ENCODE data around the gene ERC2. TPM values are rescaled to one million over a fixed set of nuclear protein-coding genes. Genes with fewer than 3 reads are reported as not detected.

The ERC2 gene
- total RNA-seq, 1 donor from 2014 or later: not detected

DNA sequence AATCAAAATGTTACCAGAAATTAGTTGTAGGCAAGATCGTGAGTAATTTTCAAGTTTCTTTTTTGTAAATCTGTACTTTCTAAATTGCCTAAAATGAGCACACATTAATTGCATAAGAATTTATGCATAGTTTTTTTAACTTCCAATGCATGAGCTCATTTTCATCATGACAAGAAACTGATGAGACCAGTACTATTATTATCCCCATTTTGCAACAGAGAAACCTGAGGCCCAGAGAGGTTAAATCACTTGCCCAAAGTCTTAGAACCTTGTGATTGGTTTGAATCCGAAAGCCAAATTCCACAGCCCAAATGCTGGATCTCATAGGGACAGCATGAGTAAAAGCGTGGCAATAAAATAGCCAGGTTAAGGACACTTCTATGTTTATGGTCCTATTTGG lies 274.7 kb downstream of the ERC2 start:
- DNase-seq (ENCODE audit: low spot score): no peak
- no peak for ATAC-seq

DNA sequence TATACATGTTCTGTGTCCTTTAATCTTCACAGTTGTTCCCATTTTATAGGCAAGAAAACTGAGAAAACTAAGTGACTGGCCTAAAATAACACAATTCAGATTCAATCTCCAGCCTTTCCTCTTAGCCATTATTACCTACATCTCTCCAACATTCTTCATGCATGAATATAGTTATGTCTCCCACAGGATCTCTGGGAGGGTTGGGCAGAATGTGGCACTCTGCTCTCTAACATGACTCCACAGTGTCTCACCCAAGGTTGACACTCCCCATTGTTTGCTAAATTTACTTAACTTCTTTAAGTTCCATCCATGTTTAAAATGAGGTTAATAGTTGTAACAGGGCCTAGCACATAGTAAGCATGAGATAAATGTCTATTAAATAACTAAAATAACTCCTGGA lies 276.3 kb downstream of the ERC2 start:
- DNase-seq (ENCODE audit: low spot score): no peak
- no peak for ATAC-seq

DNA sequence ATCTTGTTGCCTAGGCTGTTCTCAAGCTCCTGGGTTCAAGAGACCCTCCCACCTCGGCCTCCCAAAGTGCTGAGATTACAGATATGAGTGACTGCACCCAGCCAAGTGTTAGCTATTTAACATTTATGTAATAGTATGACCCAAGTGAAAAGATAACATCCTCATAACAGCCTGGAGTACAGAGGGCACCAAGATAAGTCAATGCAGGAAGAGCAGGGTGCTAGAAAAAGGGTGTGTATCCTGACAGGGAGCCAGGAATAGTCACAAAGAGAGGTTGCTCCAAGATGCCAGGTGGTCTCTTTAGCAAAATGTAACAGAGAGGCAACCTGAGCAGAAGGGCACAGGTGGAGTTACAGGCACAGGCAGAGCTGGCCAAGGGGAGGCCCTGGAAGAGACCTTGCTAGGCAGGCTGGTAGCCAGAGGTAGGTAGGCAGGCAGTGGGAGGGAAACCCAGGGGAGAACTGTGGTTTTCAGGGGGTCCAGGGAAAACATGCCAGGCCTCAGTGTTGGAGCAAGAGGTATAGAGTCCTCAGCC lies 277.4 kb downstream of the ERC2 start:
- DNase-seq (ENCODE audit: low spot score): no peak
- ATAC-seq: no peak

DNA sequence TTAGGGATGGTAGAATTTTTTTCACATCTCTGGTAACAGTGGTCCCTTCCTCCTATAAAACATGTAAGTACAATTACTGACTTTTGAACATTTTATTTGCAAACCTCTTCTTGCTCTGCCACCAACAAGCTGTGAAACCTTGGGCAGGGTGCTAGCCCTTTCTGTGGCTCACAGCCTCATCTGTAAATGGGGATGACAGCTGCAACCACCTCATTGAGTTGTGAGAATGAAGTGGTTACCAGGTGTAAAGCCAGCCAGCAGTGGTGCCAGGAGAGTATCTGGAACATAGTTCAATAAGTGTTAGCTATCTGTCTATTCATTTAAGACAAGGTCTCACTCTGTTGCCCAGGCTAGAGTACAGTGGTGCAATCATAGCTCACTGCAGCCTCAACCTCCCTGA lies 278.1 kb downstream of the ERC2 start:
- no peak for ATAC-seq
- DNase-seq (ENCODE audit: low spot score): no peak

DNA sequence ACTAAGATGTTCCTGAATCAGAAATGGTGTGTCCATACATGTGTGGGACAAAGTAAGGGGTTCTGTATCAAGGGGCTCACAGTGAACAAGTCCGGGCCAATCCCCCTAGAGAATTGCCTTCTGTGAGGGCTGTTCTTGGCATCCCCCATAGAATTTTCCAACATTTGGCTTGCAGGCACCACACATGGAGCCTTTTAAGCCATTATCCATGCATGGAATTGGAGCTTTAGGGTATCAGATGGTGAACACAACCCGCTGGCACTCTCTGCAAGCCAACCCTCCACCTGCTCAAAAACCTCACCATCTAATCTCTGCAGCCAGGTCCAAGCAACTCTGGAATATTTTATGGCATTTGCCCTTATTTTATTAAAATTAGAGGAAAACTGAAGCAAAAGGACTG lies 278.7 kb downstream of the ERC2 start:
- ATAC-seq (no peak), DNase-seq (ENCODE audit: low spot score) (no peak)

DNA sequence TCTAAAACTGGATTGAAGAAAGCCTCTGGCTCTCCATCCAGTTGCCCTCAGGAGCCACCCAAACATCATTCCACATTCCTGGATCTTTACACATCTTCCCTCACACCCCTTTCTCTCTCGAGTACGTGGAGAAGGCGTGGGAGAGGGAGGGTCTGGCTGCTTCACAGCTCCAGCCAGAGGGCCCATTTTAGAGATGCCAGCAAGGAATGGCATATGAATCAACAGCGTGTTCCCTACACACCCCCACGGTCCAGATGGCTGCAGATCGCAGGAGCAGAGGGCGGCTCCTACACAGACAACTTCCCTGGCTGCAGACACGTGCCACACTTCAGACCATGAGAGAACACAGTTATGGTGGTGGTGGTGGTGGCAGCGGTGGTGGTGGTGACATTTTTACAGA lies 280.1 kb downstream of the ERC2 start:
- DNase-seq (ENCODE audit: low spot score) (no peak), ATAC-seq (no peak)

DNA sequence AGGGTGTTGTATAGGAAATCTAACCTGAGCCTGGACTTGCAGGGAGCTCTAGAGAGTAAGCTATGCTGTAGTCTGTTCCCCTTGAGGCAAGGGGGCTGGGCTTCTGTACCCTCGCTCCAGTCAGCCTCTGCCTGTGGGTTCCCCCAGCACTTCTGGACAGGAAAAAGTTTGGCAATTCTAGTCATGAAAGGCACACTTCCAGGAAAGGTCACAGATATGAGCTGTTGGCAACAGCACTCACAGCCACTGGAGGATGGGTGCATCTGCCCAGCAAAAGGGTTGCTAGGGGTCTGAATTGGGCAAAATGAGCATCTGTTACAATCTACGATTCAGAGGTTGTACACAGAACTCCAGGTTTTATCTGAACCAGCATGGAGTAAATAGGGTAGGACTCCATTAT lies 281.2 kb downstream of the ERC2 start:
- ATAC-seq (peak; percentile 76), DNase-seq (ENCODE audit: low spot score) (no peak)

DNA sequence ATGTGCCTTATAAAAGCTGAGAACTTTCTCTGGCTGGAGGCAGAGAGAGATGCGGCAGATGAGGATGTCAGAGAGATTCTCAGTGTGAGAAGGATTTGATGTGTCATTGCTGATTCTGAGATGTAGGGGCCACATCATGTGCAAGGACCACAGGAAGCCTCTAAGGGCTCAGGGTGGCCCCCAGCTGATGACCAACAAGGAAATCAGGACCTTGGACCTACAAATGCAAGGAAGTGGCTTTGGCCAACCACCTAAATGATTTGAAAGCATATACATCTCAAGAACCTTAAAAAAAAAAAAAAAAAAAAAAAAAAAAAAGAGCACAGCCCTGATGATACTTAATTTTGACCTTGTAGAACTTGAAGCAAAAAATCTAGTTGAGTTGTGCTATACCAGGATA lies 282.4 kb downstream of the ERC2 start:
- ATAC-seq: no peak

DNA sequence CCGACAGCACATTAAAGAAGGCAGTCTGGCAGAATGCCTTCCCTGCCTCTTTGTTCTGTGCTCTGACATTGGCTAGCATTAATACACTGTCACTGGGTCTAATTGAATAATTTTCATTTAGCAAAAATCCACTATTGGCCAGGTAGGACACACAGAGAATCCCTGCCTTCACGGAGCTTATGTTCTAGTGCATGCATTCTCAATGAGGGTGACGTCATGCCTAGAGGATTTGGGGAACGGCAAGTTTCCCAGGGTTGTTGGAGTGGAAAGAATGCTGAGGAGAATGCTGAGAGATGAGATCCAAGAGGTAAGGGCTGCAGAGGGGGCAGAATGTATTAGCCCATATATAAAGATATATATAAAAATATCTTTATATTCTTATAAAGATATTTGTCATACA lies 284.7 kb downstream of the ERC2 start:
- ATAC-seq: no peak
- no peak for DNase-seq (ENCODE audit: low spot score)

More for the DNA sequence above, 282.4 kb downstream of the ERC2 start:
- DNase-seq (ENCODE audit: low spot score): no peak

DNA sequence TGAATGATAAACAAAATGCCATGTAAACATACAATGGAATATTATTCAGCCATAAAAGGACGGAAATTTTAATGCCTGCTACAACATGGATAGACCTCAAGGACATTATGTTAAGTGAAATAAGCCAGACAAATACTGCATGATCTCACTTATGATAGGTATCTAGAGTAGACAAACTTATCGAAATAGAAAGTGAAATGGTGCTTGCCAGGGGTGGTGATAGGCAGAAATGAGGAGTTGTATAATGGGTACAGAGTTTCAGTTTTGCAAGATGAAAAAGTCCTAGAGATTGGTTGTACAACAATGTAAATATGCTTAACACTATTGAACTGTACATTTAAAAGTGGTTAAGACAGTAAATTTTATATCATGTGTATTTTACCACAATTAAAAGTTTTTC lies 287.8 kb downstream of the ERC2 start:
- DNase-seq (ENCODE audit: low spot score) (no peak), ATAC-seq (no peak)

DNA sequence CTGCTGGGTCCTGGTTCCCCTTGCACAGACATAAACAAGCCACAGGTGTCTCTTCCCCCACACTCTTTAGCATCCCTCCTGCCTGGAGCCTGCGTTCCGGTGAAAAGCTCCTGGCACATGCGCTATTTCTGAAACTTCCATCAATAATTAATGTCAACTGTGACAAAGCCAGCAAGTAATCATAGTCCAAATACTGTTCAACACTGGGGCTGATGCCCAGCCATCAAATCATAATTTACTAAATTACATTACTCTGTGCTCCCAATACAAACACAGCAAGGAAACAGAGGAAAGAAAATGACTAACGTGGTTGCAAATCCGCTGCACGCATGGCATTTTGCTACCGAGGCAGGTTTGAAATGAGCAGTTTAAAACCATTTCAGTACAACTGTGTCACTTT lies 294.7 kb downstream of the ERC2 start:
- DNase-seq (ENCODE audit: low spot score) (no peak), ATAC-seq (no peak)

DNA sequence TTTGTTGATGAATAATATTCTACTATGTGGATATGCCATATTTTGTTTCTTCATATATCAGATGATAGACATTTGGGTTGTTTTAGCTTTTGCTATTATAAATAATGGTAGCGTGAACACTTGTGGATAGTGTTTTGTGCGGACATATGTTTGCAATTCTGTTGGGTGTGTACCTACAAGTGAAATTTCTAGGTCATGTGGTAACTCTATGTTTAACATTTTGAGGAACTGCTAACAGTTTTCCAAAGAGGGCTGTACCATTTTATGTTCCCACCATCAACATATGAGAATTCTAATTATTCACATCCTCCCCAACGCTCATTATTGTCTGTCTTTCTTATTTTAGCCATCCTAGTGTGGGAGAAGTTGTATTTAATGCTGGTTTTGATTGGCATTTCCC lies 303.8 kb downstream of the ERC2 start:
- no peak for ATAC-seq
- DNase-seq (ENCODE audit: low spot score): no peak

DNA sequence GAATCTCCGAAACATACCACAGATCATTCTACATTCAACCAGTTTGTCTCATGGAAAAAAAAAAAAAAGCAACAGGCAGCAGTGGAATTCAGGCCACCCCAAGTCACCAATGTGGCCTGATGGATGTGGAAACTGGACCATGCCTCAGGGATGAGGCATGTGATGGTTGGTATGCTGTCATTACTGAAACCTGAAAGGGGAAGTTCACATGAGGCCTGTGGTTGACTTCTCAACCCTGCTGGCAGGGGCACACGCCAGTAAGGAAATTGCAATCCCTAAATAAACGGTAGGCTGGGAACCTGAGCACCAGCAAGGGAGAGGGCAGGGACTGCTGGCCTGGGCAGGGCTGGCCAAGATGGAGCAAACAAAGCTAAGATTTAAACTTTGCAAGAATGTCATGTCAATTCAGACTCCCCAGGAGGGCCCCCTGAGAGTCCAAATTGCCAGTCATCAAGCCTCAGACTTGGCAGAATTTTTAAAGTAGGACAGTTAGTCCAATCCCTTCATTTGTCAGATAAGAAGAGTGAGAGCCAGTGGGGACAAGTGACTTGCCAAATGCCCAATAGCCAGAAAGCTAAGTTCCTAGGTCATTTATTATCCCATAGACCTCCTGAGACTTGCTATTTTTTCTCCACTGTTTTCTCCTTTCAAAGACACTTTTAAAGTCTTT lies 310.4 kb downstream of the ERC2 start:
- DNase-seq (ENCODE audit: low spot score) (no peak), ATAC-seq (peak; percentile 24)

DNA sequence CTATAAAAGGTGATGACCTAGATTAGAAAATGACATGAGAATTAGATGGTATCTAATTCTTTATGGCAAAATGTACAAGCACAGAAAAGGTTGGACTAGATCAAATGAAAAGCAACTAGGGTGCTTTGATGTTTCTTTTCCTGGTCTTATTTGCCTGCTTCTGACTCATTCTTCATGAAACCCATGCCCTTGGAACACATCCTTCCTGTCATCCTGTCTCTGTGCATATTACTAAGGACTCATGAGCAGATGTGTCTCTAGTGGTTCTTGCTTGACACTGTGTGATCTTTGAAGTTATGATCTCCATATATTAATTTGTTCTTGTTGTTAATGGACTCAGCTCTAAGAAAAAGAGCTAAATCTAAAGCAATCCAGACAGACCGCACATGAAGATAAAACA lies 314.0 kb downstream of the ERC2 start:
- ATAC-seq (no peak), DNase-seq (ENCODE audit: low spot score) (no peak)

DNA sequence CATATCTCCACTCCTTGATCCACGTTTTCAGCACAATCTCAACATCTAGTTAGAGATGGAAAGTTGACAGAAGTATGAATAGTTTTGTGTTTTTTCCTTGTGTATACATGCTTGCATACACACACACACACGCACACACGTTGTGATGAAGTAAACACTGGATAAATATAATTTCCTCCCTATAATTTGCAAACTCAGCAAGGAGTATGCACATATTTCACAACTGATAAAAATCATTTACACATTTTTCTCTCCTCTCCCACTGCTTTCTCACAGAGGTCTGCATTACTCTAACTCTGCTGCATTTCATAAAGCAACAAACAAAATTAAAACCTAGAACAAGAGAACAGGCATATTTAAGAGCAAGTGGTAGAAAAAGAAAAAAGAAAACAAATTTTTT lies 320.9 kb downstream of the ERC2 start:
- DNase-seq (ENCODE audit: low spot score) (no peak), ATAC-seq (no peak)

DNA sequence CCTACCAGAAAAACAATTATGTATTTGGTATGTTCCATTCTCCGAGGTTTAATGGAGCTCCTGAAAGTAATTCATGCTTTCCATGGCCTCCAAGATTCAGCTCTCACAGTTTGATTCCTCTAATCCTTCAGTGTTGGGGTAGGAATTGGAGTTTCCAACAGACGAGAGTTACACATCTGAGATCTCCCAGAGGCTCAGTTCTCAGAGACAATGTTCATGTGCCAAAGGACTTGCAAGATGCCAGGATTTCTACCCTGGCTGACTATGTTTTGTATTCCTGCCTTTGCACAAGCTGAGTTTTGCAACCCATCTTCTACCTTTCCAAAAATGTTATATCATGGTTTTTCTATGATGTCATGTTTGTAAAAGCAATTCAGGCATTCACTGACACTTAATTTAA lies 322.9 kb downstream of the ERC2 start:
- ATAC-seq: no peak
- DNase-seq (ENCODE audit: low spot score): no peak

DNA sequence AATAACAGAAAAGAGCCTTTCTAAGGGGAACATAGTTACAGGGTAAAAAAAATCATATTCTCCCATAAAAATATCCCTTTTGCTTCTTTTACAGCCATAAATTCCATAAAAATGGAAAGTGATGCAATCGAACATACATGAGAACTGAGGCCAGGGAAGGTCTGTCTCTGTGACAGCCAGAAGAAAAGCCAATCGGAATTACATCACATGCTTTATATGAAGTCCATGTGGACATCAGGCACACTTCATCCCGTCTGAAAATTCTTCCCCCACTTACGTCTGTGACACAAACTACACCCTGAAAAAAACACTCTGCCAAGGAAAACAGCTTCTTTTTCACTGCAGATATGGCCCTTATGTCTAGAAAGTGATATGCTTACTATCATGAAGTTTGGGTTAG lies 323.5 kb downstream of the ERC2 start:
- DNase-seq (ENCODE audit: low spot score) (no peak), ATAC-seq (no peak)

DNA sequence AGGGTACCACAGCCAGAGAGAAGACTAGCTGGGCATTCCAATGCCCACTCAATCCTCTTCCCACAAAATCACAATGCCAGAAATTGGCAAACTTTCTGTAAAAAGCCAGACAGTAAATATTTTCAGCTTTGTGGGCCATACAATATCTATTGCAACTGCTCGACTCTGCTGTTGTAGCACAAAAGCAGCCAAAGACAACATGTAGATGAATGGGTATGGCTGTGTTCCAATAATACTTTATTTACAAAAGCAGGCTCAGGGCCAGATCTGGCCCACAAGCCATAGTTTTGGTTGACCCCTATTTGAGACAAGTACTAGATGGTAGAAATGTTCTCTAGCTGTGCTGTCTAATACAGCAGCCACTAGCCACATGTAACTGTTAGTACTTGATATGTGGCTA lies 330.9 kb downstream of the ERC2 start:
- no peak for ATAC-seq
- DNase-seq (ENCODE audit: low spot score): no peak

DNA sequence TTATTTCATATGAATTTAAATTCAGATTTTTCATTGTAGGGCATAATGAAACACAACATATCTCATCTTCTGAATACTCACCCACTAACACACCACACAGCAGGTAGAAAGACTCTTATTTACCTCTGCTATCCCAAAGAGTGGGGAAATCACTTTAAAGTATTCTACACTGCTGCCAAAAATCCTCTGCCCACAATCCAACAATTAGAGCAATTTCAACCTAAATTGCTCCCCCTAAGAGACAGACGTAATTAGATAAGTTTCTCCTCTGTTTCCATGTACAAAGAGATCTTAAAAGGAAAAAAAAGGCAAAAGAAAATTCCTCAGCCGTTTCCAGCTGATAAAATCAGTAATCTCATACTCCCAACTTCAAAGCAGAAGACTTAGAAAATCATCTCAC lies 331.8 kb downstream of the ERC2 start:
- ATAC-seq (no peak), DNase-seq (ENCODE audit: low spot score) (no peak)

DNA sequence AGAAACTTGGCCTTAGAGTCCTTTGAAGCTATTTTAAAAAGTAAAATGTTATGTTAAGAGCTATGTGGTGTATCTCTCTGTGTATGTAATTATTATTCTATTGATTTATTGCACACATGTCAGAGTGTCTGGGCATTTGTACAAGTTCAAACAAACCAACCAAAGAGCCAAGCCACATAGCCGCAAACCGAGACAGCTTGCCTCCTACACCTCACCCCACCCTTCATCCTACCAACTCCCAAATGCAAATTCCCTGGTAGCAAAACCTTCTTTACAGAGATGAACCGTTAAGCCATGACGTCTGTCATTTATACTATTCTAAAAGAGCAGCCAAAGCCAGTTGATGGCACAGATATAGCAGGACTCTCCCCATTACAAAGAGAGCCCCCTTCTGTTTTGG lies 332.3 kb downstream of the ERC2 start:
- DNase-seq (ENCODE audit: low spot score) (no peak), ATAC-seq (no peak)

DNA sequence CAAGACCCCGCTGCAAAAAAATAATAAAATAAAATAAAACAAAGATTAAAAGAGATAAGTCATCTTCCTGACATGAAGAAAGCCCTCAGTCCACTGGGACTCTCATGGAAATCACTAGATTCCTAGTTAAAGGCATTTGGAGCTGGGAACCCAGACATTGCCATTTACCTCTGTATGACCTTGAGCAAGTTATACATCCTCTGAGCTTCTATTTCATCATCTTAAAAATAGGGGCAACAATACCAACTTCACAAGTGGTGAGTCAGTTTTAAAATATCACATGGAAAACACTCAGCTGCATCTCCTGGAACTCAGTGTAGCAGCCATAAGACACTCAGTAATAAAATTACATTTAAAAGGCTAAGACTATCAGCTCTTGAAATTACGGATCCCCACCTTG lies 334.8 kb downstream of the ERC2 start:
- no peak for ATAC-seq
- DNase-seq (ENCODE audit: low spot score): no peak

DNA sequence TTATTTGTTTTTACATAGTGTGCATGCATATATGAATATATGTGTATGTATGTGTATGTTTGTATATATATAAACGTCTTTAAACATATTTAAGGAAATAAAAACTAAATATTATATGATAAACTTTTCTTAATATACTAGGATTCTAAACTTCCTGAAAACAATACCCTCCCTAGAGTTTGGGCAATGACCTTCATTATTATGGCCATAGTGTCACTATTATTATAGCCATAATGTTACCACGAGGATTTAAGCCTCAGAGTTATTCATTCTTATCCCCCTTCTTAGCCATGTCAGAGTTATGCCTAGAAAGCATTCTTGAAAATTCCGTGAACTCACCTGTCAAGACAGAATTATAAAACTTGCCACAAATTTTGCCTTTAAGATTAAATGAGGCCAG lies 335.5 kb downstream of the ERC2 start:
- DNase-seq (ENCODE audit: low spot score) (no peak), ATAC-seq (no peak)

DNA sequence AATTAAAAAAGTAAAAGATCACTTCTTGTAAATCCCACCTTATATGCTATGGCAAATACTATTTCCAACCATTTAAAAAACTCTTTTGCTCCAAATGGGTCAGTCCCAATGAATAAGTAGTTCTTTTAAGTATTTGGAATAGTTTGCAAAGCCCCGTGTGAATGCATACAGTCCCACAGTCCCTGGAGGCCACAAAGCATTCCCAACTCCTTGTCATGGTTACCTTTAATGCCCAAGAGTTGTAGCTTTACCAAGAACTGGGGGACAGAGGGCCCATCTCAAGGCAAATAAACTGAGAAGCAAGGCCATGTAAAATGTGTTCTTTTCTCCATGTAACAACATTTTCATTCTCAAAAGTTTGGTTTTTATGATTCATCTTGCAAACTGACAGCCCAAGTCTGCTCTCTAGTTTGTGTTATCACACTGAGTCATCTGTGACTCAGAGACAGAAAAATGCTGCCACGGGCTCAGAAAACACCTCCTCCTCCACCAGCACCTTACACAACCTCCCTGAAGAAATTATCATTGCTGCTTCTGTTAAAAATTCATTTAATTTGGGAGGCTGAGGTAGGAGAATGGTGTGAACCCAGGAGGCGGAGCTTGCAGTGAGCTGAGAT lies 336.2 kb downstream of the ERC2 start:
- DNase-seq (ENCODE audit: low spot score): no peak
- ATAC-seq: no peak
